GM18870 (cell line): Measurements from ENCODE around the gene OCA2.

Source experiments
- ATAC-seq: cut with Tn5 transposase; IDR thresholded peaks from one replicate; pipeline ENCODE4 v1.9.1; 2021; ENCODE audit warnings: moderate library complexity; ENCODE audit not compliant: unreplicated experiment

OCA2 gene

DNA sequence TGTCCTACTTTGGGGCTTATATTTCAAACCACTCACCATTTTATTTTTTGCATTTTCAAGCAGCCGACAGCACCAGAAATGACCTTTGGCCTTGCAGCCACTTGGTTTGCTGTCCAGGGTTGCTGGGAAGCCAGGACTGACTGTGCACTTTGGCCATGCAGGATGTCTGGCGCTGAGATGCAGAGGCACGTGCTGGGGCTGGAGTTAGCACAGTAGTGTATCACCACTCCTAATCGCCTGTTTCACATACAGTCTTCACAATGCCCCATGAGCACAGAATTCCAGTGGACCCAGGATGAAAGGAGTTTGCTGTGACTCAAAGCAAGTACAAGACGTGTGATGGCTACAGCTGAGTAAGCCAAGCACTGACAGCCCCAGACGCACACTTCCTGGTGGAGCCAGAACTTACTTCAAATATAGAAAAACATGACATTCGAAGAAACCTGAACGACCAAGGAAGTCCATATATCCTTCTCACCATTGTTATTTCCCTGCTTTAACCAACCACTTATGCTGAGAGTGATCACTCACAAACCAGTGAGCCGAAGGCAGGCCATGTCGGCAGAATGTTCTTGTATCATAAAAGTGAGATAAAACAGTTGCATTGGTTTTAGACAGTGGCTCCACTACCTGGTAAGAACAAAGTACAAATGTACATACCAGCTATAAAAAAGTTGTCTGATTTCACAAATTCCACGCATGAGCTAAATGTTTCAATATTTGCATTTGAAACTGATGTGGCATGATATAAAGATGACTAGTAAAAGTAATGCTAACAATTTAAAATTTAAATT lies 16.0 kb downstream of the OCA2 start:
- no peak for ATAC-seq

DNA sequence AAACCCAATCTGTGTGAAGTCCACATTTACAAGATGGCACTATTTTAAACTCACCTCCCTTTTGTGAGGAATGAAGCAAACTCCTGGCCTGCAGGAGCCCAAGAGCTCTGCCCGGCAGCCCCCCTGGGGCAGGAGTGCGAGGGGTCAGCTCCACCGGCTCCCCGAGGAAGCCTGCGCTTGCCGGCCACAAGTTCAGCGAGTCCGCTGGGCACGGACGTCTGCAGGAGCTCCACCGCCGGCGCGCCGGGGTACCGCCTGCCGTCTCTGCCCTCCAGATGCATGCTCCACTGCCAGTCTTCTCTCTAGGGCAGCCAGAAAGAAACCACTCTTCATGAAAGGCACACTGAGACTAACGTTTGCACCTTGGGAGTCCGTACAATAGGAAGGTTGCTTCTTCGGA lies 17.5 kb downstream of the OCA2 start:
- no peak for ATAC-seq

DNA sequence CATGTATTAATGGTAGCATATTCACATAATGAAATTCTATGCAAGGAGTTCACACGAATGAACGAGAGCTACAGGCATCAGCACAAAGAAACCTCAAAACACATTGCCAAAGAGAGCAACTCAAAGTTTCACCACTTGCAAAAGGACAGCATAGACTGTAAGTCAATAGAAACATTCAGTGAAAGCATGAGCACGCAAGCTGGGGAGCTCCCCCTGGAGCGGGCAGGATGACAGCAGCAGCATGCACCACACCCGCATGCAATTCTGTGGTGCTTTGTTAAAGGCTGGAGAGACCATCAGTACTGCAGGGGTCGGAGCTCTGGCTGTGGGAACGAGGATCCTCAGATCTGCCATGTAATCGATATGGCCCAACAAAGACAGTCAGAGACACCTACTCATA lies 18.7 kb downstream of the OCA2 start:
- no peak for ATAC-seq

DNA sequence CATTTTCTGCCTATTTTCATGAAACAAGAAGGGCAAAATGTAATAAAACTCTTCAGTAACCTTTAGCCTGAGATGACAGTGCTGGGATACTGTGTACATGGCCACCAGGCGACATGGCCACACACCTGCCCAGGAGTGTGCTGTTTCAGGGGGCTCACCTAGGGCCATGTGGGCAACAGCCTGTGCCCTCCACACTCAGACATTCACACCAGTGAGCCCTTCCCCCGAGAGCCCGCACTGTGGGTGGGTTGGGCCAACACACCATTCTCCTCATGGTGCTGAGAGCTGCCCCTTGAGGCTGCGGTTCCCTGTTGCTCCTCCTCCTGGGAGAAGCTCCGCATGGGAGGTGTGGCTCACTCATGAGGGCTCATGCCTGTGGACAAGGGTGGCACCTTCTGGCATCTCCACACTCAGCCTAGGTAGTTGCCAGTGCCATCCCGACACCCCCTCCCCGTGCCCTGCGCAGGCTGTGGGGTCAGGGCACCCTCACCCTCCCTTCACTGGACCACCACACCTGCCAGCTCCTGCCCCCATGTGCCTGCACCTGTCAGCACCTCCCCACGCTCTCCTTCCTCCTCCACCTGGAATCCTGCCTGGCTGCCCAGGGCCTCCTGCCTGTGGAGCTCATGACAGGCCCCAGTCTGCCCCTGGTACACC lies 19.7 kb downstream of the OCA2 start:
- ATAC-seq: no peak

DNA sequence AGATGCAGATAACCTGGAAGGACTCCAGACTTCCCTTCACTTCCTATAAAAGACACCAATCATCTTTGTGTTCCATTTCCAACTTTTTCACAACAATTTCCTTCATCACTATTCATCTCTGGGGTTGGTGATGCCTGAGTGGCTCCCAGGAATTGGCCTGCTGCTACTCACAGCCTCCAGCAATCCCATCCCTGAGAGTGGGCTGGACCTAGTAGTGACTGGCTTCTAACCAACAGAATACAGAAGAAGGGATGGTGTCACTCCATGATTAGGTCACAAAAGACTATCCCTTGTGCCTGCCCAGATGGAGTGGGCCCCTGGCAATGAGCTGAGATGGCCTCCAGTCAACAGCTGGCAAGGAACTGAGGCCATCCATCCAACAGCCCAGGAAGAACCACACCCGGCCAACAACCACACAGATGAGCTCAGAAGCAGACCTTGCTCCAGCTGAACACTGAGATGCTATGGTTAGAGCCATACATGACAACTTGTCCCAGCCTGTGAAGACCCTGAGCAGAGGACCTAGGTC lies 20.9 kb downstream of the OCA2 start:
- ATAC-seq: no peak

DNA sequence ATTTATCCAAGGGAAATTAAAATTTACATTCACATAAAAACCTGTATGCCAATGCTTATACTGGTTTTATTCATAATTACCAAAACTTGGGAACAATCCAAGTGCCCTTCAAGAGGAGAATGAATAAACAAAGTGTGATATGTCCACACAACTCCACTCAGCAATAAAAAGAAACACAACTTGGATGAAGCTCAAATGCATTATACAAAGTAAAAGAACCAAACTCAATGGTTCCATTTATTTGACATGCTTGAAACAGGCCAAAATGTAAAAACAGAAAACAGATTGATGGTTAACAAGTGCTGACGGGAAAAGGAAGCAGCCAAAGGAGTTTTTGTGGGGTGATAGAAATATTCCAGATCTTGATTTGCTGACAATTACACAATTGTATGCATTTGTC lies 23.5 kb downstream of the OCA2 start:
- ATAC-seq: no peak

DNA sequence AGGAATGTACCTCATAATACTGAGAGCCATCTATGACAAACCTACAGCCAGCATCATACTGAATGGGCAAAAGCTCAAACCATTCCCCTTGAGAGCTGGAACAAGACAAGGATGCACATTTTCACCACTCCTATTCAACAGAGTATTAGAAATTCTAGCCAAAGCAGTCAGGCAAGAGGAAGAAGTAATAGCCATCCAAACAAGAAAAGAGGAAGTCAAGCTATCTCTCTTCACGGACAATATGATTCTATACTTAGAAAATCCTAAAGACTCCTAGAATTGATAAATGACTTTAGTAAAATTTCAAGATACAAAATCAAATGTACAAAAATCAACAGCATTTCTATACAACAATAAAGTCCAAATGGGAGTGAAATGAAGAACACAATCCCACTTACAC lies 30.2 kb downstream of the OCA2 start:
- no peak for ATAC-seq

DNA sequence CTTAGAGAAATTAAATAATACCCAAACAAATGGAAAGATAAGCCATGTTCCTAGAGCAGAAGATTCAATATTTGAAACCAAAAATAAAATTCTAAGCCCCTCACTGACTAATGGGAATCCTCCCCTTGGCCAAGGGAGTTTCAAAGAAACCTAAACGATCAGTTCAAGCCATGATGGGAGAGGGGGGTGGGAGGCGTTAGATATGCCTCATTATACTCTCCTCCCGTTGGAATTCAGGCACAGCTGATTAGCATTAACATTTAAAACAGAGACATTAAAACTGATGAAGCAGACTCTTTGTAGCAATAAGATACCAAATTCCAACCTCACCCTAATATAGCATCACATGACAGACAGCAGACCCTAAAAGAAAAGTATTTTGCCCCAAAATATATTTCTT lies 32.9 kb downstream of the OCA2 start:
- no peak for ATAC-seq

DNA sequence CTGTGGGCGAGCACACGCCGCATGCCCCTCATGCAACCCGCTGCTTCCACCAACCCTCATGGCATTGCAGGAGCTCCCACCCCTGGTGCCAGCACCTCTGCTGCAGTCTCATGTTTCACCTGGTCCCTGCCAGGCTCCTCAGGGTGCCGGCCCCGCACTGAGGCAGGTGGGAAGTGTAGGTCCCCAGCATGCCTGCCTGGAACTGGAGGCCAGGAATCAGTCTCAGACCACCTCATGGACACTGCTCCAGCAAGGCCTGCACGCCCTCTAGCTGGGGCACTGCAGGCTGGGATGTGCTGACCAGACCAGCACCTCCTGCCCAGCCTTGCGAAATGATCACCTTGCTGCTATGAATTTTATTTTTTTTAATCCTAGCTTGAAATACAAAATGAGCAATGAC lies 39.1 kb downstream of the OCA2 start:
- ATAC-seq: no peak

DNA sequence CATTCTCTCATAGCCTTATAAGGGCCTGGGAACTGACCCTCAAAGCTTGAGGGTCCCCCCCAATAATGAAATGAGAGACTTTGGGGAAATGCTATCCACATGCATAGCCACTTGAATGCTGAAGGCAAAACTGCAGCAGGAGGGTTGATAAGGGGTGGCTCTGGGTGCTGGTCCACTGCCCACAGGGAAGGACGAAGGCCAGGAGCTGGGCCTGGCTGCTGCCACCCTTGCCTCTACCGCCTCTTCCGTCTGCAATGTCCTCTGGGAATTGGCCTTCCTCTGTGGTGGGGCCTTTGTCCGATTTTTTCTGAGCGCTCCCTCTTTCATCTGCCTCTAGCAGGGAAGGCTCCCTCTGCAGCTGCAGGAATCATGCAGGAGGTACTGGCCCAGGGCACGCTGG lies 41.0 kb downstream of the OCA2 start:
- ATAC-seq: no peak

DNA sequence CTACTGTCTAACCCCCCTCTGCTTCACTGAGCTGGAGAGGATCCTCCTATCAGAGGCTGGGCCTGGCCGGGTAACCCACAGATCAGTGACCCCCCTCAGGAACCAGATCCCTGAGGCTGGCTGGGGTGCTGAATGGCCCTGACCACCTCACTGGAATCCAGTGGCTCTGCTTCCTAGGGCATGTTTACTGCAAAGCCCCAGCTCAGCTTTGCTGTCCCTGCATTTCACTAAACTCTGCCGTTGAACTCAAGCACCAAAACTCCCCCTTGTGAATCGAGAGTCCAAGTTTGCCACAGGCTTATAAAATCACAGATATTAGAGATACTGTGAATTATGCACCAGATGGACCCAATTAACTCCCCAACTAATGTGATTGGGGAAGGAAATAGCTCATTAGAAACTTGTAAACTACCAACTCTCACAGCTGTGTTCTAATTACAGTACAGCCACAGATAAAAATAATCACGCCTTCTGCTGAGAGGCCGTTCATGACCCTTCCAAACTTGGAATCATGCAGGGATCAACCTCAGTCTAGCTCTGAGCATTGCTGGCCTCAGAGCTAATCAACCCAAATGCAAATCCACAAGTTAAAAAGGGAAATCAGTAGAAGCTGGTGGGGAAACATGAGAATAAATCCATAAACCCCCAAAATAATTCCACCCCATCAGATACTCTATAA lies 47.0 kb downstream of the OCA2 start:
- ATAC-seq: no peak

DNA sequence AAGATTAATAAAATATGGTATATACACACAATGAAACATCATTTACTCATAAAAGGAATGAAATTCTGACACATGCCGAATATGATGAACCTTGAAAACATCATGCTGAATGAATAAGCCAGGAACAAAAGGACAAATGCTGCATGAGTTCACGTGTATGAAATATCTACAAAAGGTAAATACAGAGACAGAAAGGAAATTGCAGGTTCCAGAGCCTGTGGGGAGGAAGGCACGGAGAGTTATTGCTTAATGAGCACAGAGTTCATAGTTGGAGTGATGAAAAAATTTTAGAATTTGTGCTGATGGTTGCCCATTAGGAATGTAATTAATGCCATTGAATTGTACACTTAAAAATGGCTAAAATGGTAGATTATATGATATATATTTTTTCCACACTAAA lies 49.5 kb downstream of the OCA2 start:
- ATAC-seq: no peak

DNA sequence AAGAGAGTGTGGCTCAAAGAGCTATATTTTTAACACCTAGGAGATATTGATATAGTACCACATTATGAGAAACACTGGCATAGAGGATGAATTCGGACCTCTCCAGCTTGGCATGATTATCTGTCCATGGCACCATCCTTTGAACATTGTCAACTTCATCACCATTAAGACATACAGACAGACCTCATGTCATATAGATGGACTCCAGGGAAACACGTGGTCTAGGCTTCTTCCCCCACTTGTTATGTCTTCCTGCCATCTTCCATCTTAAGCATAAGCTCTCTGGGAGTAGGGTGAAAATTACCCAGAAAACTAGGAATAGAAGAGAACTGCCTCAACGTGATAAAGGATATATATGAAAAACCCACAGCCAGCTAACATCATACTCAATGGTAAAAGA lies 51.8 kb downstream of the OCA2 start:
- no peak for ATAC-seq

DNA sequence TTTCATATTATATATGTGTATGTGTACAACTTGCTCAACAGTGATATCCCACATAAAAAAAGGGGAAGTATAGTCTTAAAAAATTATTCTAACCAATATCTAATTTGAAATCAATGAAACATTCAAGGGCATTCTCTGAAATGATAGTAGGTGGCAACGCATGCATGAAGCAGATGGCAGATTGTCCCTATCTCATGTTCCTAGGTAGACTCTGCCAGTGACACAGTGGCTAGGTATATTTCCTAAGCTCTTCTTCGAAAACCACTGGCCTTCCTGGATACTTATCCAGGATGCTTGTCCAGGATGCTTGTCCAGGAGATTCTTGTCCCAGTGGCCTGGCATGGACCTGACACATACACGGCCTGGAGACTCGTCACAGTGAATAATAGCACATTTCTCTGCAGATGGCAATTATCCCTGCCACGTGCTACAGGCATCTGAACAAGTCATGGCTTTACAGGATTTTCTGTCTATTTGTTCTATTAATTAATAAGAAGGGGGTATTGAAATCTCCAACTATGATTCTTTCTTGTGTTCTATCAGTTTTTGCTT lies 54.9 kb downstream of the OCA2 start:
- ATAC-seq: no peak

DNA sequence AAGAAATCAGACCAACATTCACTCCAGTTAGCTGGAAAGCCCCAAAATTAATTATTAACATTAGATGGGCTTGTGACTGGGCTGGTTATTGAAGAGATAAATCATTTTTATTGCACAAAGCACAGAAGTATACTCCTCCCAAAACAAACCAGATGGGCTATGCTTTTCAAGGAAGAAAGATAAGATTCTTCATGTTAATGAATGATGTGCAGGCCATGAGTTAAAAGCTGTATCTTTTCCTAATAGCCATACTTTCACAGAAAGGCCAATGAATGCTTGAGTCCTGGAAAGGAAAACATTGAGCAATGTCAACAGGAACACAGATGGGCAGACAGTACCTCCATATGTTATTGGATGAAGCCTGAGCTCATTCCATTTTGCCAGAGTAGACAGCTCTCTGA lies 55.4 kb downstream of the OCA2 start:
- no peak for ATAC-seq

DNA sequence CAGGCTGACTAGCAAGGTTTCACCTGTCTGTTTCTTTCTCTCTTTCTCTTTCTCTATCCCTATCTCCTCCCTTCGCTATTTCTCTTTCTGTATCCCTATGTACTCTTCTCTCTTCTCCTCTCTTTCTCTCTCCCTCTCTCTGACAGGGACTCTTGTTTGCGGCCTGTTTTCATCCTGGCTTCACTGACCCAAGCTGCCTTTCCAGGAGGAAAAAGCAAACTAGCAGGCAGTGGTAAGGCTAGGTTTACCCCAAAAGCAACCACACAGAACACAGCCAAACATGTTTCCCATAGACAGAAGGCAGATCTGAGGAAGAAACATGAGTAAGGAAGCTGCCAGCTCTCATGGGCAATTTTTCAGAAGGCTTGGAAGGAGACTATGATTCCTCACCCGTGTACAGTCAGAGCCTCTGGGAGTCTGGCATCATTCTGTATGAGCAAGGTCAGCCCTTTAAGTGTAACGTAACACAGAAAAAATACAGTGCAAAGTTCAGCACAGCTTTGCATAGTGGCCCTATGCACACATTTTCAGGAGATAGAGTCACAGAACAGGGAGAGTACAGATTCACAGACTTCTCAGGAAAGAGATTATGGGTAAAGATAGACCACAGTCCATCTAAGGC lies 61.0 kb downstream of the OCA2 start:
- ATAC-seq: no peak

DNA sequence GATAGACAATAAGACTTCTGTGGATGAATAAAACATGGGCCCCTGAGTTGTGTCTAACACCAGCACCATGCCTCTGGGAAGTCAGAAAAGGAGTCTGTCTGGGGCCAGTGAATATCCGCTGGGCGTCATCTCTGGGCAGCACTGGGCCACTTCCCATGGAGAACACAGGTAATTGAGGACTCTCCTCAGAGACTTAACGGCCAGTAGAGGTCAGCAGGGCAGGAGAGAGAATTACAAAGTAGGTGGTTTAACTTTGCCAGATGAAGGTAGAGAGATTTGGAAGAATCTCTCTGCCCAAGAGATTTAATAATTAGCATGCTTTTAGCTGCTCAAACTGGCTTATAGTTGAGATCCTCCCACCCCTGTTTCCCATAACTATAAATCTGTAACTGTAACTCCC lies 65.7 kb downstream of the OCA2 start:
- ATAC-seq: no peak

DNA sequence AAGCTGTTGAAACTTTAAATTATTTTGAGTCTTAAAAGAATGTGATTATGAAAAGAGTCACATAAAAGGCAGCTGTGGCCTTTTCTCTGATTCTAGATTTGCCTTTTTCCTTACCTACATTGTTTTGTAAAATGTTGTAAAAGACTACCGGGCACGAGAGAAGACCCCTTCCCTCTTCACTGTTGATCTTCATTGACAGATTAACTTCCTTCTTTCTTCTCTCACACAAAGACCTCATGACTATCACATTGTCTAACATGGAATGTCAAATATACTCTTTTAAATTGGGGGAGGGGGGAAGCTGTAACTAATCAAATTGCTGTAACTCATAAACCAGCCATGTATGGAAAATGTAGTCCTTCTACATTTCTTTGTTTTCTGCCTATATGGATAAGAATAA lies 68.3 kb downstream of the OCA2 start:
- ATAC-seq: no peak

DNA sequence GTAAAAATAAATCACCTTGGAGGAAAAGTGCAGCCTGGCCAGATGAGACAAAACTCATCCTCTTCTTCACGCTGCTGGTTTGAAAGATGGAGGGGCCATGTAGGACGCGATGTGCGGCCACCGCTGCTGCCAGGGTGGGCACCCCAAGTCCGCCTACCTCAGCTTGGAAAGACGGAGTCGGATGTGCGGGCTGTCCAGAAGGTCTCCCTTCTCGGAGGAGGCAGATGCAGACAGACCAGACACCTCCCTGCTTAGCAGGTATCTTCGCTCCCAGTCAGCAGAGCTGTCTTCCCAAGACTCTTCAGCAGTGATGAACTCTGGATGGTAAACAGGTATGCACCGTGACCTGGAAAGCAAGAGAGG lies 71.4 kb downstream of the OCA2 start:
- ATAC-seq: no peak

DNA sequence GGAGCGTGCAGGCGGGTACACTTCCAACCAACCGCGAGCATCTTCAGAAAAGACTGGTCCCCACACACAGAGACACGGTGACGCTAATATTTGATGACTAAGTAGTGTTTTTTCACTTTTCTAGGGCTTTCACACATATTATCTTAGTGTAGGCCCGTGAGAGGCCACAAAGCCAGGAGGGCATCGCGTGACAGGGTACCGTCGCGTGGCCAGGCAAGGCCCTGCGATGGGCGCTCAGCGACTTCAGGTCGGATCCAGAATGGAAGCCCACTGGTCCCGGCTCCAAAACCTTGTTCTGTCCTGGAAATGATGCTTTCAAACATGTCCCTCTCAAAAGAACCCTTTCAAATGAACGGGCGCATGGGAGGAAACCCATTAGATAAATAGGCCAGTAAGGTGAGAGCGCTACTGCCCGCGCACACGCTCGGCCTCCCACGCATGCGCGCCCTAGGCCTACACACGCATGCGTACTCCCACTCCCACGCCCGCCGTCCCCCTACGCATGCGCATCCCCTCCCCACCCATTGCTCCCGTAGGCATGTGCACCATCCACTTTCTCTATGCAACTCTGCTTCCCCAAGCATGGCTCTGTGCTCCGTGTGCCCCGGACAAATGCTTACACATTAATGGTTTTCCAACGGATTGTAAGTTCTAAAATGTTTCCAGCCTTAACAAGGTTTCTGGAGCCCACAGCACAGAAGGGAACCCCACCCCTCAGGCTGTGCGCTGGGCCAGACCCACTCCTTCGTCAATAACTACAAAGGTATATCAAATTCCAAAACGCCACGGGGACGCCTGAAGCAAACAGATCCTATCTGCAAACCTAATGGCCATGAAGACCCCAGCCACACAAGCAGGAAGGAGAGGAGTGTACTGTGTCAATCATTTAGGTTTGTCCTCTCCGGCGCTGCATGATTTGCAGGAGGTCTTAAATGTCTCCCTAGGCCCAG lies 72.1 kb downstream of the OCA2 start:
- no peak for ATAC-seq
